Globus pallidus (tissue), 1 donor: Measurements from ENCODE around the gene OSMR.

ENCODE experiments used
- DNase-seq: peaks from one replicate; pipeline ENCODE4 v3.0.0-alpha.2; 2015; ENCODE audit warnings: low spot score

The OSMR gene

GRCh38 chr5:38926121-38926520, 80.3 kb downstream of the OSMR start:
- no peak for DNase-seq

- DNase-seq, result no peak
Measured at GRCh38 chr5:38927470-38927869, 81.7 kb downstream of the OSMR start.

GRCh38 chr5:38929838-38930237, 84.0 kb downstream of the OSMR start:
- no peak for DNase-seq

GRCh38 chr5:38931731-38932130, 85.9 kb downstream of the OSMR start:
- no peak for DNase-seq

- no peak for DNase-seq
Measured at GRCh38 chr5:38932854-38933408, 87.1 kb downstream of the OSMR start.

- DNase-seq, result no peak
Measured at GRCh38 chr5:38935437-38935836, 89.6 kb downstream of the OSMR start.

- no peak for DNase-seq
Measured at GRCh38 chr5:38936269-38936668, 90.5 kb downstream of the OSMR start.

GRCh38 chr5:38938424-38938823, 92.6 kb downstream of the OSMR start:
- DNase-seq, result no peak

- no peak for DNase-seq
Measured at GRCh38 chr5:38938973-38939372, 93.2 kb downstream of the OSMR start.

- DNase-seq, result no peak
Measured at GRCh38 chr5:38940230-38940858, 94.5 kb downstream of the OSMR start.

GRCh38 chr5:38941912-38942311, 96.1 kb downstream of the OSMR start:
- DNase-seq, result no peak

- DNase-seq, result no peak
Measured at GRCh38 chr5:38944282-38944681, 98.5 kb downstream of the OSMR start.

GRCh38 chr5:38948501-38948900, 102.7 kb downstream of the OSMR start:
- DNase-seq, result no peak

GRCh38 chr5:38953426-38954012, 107.7 kb downstream of the OSMR start:
- no peak for DNase-seq

GRCh38 chr5:38961691-38962090, 115.9 kb downstream of the OSMR start:
- DNase-seq, result no peak

- DNase-seq, result no peak
Measured at GRCh38 chr5:38968665-38969064, 122.9 kb downstream of the OSMR start.

GRCh38 chr5:38978036-38978435, 132.2 kb downstream of the OSMR start:
- no peak for DNase-seq

GRCh38 chr5:38979535-38979934, 133.7 kb downstream of the OSMR start:
- no peak for DNase-seq
